Stromal cell of bone marrow (primary cell): Measurements from ENCODE around the gene DNPH1.

Source experiments
- DNase-seq: peaks from one replicate; pipeline ENCODE4 v3.0.0-alpha.2; 2012; ENCODE audit warnings: low read depth

The DNPH1 gene, protein sequence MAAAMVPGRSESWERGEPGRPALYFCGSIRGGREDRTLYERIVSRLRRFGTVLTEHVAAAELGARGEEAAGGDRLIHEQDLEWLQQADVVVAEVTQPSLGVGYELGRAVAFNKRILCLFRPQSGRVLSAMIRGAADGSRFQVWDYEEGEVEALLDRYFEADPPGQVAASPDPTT

DNA sequence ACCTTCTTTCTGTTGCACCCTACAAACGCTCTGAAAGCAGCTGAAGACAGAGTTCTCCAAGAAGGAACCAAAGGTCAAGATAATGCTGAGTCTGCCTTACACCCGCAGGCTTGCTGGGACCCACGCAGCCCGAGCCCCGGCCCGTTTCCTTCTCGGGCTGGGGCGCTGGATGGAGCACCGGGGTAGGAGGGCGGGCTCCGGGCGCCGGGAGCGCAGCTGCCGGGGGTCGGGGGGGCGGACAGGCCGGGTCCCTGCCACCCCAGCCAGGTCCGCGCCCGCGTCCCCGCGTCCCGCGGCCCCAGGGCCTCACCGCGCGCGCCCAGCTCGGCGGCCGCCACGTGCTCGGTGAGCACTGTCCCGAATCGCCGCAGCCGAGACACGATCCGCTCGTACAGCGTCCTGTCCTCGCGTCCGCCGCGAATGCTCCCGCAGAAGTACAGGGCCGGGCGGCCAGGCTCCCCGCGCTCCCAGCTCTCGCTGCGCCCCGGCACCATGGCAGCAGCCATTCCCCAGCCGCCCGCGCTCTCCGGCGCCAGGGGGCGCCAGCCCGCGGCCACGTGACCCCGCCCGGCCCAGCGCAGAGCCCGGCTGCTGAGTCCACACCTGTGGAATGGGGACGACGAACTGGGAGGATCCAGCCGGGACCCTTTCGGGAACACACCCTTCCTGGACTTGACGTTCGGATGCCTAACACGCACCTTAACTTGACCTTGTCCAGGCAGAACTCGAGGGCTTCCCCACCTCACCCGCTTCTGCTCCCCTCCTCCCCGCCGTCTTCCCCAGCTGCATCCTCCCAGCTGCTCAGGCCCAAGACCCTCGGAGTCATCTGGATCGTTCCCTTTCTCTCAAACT lies at the start of gene DNPH1:
DNPH1 (minus strand) TSS at position 531 of the 852 bp plus-strand sequence; CDS start at position 506, 25 bp downstream.
- DNase-seq = peak; percentile 44

DNA sequence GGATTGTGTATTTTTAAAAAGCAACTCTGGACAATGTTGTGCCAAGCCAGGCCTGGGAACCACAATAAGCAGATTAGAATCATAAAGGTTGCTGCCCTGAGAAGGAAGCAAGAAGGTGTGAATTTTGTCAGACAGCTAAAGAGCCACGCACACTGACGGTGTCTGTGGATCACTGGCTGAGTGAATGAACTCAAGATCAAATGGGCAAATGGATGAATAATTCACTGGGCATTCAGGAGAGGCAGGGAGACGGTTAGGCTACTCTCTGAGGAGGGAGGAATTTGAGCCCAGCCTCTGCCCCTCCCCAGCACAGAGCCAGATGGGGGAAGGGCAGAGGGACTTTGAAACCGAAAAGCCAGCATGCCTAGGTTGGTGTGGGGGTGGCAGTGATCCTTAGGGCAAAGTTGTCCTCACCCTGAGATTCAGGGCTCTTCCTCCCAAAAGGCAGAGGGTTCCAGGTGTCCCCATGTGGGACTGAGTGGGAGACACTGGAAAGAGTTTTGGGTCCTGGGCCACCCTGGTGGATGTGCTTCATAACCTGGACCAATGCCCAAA lies 49.3 kb upstream of the DNPH1 start:
- DNase-seq = no peak

DNA sequence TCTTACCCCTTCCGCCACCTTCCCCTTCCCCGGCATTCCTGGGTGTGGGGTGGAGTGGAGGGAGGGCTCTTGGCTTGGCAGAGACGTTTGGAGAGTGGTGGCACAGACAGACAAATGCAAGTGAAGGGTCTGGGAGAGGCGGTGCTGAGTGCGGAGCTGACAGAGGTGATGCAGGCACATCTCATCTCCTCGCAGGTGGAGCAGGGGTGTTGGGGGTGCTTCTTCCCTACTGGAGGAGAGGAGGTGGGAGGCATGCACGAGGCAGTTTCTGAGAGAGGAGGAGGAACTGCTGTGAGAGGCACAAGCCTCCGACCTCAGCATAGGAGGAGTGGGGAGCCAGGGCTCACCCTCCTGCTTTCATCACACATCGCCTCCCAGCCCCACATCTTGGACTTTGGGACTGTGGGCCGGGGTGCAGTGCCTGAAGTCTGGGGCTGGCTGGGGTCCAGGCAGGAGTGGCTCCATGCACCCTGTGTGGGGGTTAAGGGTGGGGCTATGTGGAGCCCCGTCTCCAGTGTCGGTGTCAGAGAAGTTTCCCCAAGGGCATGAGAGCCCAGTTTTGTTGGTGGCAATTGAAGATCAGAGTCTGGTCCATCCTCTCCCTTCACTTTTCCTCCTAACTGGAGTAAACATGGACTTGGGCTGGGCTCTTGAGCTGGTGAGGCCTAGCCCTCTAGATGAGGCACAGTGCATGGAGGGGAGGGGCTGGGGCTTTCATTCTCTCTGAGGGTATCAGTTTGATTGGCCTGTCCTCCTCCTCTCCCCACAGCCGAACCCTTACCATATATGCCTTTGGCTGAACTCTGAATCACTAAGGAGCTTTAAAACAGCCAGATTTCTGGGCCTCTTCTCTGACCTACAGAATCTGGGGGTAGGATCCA lies 48.6 kb upstream of the DNPH1 start:
- DNase-seq = no peak

DNA sequence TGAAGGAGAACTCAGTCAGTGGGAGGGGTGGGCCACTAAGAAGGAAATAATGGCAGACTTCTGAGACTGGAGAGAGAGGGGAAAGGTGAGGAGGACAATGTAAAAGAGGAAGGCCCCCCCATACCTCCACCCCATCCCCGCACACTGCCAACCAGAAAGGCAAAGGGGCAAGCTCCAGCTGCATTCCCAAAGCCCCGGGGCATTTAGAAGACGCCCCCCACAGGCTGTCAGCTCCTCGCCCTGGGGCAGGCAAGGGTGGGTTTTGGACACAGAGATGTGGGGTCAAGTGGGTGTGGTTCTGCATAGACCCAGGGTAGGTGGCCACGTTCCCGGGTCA lies 48.0 kb upstream of the DNPH1 start:
- DNase-seq = no peak

DNA sequence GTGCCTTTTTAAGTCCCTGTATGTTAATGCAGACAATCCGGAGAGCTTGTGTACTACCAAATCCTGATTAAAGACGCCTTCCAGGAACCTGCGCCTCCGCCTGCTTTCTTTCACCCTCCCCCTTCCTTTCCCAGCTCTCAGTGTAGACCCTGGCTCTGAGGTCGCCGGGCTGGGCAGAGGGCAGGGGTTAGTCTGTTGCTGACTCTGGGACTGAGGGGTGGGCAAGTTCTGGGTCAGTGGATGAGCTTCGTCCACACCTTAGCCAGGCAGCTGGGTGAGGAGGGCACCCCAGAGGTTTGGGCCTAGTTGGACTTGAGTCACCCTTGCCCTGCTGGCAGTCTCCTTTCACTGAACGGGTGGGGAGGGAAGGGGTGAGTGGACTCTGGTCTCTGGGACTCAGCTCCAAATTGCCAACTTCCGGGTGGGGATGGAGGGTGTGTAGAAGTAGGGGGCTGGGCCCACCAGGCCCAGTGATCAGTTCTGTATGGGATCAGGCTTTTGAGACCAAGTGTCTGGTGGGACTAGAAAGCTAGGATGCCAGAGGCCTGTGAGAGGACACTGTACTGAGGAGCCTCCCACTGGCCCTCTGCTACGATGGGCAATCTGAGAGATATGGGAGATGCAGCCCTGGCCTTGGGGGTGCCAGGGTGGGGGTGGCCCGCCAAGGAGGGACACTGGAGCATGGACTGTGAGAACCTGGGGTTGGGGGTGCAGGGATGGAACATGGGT lies 47.5 kb upstream of the DNPH1 start:
- DNase-seq = no peak

DNA sequence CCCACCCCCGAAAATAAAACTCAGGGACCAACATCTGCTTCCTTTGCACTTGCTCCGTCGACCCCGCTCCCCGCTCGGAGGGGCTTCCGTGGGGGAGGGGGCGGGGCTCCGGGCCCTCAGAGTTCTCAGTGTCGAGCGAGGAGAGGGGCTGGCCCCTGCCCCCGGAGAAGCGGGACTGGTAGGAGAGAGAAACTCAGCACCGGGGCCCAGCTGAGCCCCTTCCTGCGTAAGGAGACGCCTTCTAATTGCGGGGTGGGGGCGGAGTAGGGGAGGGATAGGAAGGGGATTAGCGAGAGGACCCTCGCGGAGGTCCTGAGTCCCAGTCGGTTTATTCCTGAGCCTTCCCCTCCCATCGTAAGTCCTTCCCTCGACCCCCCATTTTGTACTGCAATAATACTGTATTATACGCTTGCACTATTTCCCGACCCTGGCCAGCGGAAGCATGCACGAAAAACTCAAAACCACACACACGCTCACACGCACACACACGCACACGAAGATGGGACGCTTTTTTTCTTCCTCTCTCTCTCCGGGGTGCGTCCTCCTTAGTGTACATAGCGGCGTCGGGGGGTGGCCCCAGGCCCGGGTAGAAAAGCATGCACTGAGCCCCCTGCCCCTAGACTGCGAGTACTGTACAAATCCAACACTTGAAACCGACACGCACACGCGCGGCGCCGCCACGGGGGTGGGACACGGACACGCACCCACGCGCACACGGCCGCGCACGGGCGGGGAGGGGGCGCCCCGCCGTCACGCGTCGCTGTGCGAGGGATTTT lies 46.7 kb upstream of the DNPH1 start:
- no peak for DNase-seq

DNA sequence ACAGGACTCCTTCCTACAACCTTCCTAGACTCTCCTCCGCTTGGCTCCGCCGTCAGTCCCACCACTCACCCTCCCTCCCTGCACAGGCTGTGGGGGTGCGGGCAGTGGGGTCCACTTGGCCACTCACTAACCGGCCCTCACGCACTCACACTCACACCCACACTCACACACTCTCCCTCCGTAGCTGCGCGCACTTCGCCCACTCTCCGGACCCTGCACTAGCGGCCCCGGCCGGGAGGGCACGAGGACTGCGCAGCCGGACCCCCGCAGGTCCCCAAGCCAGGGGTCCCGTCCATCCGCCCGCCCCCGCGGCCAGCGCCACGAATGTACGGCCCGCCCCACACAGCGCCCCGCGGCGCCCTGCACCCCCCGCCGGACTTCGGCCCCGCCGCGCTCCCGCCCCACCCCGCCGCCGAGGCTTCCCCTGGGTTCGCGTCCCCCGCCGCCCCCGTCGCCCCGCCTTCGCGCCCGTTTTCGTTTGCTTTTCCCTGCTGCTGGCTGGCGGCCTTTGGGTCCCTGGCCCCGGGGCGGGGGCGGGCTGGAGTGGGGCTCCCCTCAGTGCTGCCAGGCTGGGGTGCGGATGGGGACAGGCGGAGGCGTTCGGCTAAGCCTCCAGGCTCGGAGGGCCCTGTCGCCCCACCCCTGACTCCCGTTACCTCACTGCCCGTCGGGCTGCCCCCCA lies 45.8 kb upstream of the DNPH1 start:
- DNase-seq = no peak

DNA sequence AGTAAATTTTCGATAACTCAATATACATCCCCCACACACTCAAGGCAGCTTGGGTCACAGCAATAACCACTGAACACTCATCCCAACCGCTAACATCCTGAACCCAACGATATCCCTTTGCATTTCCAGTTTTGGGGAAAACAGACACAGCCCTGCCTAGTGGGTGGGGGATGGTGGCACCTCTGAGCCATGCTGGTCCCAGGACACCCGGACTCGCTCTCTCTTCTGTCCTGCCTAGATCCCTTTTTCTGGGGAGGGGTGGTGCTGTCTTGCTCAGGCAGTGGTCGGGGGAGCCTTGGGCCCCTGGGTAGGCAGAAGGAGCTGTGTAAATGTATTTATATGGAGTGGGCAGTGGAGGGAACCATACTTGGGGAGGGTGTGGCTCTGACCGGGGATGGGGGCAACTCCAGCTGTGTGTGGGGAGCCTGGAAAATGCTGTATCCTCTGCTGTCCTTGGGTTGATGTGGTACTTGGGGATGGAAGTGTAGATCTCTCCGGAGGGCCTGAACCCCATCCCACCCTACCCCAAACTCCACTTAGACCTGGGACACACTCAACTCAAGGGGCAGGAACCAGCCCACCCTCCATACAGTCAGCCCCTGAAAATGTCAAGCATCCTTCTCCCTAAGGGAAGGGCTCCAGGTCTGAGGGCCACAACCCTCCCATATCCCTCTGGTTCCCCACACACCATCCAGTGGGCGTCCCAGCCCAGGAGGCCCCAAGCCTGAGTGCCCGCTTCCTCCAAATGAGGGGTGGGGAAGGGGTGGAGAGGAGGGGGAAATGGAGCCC lies 45.0 kb upstream of the DNPH1 start:
- no peak for DNase-seq

DNA sequence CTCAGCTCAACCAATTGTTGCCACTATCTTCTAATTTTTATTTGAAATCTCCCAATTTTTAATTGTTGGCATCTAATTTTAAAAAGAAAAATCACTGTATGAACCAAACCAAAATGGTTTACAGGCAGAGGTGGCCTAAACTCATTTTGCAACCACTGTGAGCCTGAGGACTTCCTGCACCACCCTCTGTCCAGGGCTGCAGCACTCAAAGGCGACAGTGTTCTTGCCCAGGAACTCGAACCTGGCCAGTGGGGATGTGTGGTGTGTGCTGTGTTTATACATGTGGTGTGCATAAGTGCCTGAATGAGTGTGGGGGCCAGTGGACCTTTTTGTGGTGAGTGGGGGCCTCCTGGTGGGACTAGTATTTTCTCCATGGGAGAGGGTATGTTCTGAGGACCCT lies 44.4 kb upstream of the DNPH1 start:
- no peak for DNase-seq

DNA sequence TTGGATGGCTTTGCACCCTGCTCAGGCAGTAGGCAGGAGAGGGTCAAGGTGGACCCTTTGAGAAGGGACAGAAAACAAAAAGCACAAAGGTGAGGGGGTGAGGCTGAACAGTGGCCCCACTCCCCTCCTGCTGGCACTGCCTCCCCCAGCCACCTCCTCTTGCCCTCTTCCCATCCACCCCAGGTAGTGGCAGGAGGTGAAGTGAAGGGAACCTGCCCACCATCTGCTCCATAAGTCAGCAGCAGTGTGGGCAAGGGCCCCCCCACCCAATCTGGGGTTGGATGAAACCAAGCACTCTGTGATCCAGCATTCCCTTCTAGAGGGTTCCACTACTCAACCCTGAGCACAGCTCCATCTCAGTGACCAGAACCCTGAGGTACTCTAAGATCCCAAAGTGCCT lies 42.7 kb upstream of the DNPH1 start:
- no peak for DNase-seq

DNA sequence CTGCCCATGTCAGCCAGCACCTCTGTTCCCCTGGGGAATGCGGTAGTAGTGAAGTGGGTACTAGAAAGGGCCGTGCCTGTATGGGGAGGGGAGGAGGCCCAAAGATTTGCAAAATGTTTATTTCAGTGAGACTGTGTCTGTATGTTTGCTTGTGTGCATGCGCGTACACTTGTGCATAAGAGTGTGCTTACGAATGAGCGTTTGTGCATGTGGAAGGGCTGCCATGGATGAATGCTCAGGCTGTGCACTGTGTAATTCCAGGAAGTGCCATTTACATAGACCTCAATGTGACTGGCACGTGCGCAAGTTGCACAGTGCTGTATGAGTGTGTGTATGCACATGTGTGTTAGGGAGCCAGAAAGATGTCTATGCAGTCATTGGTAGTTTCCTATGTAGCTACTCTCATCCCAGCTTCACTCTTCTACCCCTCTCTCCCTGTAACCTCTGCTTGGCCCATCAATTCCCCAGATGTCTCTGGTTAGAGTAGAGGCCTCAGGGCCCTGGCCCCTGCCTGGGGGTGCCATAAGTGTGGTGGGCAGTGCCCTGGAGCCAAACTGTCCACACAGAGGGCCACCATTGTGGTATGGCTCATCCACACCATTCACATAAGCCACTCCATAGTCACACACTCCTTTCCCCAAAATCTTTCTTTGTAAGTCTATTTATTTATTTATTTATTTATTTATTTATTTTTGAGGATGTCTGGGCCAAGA lies 42.0 kb upstream of the DNPH1 start:
- no peak for DNase-seq

DNA sequence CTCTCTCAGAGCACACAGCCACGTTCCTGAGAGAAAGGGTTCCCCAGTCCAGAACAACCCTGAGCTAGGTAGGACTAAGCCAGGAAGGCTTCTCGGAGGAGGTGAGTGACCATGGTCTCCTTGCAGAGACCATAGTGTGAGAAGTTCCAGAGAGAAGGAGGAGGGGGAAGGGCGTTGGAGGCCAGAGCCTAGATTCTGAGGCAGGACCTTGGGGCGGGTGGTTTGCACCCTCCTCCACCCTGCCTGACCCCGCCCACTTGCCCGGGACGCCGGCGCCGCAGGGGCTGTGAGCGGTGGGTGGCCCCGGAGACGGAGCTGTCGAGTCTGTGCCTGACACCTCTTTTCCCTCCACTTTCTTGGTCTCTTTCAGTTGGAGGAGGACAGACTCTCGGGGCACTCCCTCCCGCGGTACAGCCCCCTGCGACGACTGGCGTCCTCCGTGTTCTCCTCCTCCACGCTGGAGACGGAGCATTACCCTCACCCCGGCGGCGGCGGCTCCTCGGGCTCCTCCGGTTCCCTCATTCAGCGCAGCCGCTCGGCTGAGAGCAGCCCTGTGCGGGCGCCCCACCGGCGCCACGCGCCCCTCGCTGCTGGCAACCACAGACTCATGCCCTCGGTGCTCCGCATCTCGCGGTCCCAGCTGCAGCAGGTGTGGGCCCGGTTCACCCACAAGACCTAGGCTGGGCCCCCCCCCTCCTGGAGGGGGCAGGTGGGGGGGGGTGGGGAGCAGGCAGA lies 40.2 kb upstream of the DNPH1 start:
- DNase-seq = no peak

DNA sequence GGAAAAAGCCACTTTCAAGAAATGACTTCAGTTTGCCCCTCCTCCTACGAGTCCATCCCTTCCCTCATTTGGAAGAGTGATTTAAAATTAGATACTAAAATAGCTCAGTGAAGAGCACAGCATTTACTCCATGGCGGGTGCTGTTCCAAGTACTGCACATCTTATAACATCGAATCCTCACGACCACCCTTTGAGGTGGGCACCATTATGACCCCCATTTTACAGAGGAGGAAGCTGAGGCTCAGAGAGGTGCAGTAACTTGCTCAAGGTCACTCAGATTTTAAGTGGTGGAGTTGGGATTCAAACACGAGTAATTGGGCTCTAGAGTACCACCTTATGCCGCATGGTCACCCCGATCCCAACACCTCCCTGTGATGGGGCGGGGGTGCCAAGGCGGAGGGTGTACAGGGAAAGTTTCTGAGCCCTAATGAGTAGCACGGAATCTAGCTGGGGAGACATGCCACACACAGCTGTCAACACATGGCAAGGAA lies 39.5 kb upstream of the DNPH1 start:
- DNase-seq = no peak

DNA sequence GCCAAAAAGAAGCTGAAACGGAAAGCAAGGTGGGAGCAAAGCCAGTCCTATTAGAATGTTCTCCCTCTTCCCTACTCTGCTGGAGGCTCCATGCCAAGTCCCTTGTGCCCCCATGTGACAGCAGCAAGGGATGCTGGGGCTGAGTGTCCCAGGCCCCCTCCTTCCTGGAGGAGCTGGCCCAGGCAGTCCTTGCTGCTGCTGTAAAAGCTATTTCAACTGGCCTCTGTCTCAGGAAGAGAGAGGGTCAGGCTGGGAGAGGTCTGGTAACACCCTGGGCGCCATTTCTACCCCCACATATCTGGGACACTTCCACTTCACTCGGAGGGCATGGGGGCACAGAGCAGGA lies 39.0 kb upstream of the DNPH1 start:
- no peak for DNase-seq

DNA sequence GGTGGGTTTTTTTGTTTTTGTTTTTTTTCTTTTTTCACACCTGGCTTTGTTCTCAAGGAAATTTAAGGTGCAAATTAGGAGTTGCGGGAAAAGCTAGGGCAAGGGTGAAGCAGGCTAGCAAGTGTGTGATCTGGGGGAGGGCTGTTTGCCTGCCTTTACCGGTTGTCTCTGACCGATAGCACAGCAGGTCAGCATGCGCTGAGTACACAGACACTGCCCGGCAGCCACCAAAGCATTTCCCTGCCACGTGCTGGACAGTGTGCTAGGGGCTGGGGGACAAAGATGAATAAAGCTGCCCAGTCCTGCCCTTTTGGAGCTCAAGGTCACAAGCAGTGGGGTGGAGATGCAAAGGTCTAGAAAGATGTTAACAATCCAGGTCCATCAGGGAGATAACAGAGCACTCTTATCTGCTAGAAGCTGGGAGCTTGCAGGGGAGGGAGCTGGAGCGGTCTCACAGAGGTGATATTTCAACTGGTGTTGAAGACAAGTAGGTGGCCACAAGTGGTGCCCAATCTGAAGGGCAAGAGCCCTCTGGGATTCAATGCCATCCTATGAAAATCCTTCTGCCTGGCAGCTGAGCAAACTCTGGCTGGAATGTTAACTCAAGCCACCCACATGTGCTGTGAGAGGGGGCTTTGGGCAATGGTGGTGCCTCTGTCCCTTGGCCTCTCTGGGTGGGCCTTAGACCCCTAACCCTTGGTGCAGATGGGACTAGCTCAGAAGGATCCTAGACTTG lies 38.5 kb upstream of the DNPH1 start:
- DNase-seq = no peak

DNA sequence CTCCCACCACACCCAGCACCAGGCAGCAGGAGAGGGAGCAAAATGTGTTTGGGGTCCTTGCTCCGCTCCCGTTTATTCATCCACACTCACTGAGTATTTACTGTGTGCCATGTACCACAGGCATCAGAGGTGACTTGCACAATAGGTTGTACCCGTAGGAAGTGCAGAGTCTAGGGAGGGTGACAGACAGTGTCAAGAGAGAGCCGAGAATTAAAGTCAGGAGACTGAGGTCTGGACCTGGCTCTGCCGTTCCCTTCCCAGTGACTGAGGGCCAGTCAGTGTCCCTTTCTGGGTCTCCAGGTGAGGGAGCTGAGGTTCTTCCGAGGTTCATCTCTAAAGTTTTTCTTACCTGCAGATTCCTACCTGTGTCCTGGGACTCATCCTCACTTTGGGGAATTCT lies 36.3 kb upstream of the DNPH1 start:
- no peak for DNase-seq

DNA sequence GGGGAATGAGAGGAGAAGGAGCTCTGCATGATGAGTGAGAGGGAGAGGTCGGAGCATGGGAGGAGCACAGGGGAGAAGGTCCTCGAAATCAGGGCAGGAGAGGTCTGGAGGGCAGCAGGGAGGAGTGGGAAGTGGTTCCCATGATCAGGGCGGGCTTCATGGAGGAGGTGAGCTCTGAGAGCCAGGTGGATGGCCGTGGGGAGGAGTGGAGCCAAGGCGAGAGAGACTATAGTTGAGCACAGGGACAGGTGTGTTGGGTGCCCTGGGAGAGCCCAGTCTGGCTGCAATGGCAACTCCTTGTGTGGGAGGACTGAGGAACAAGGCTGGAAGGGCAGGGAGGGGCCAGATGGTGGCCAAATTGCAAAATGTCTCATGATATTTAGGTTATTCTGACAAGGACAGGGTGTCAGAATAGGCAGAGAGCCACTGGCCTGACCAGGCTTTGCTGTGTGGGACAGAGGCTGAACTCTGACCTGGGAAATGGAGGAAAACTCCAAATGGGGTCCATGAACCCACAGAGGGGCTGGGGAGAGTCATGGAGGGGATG lies 35.4 kb upstream of the DNPH1 start:
- DNase-seq = no peak
